Body of pancreas (tissue), 4 donors: ENCODE results near the gene NAGLU. TPM values are rescaled to one million over a fixed set of nuclear protein-coding genes. Genes with fewer than 3 reads are reported as not detected.
"Not testable (repeated sequence)": the region's sequence is repeated elsewhere in the genome, so short reads cannot be mapped to it uniquely, and the experiment has no call there.

Experiments
- ATAC-seq: fragments of 150-250 bp; one replicate; pipeline ENCODE4 v1.9.1; 2016
- DNase-seq, 4 donors: peaks; one replicate each; pipeline ENCODE4 v3.0.0-alpha.2; 2019
- H3K27ac ChIP-seq, 4 donors: fragments of 200-600 bp; sonication (generic); 1 replicate in 3 of 4; 2 replicates in 1 of 4; pipeline versions ENCODE4 v1.5.1 to v1.6.1; 2016 to 2019; ENCODE audit warnings: mild to moderate bottlenecking in 1 of 4, mixed read lengths in 1 of 4, moderate library complexity in 1 of 4
- H3K27me3 ChIP-seq, 2 donors: fragments of 200-600 bp; sonication (generic); one replicate each; pipeline ENCODE4 v1.6.0; 2016; ENCODE audit warnings: mild to moderate bottlenecking in 1 of 2
- H3K36me3 ChIP-seq, 2 donors: fragments of 200-600 bp; sonication (generic); replicated peaks in 1 of 2; 2 replicates each; pipeline ENCODE4 v1.5.1; 2016; ENCODE audit warnings: low read depth in 2 of 2; ENCODE audit not compliant: insufficient read depth in 1 of 2
- H3K4me1 ChIP-seq: fragments of 200-600 bp; sonication (generic); one replicate; pipeline ENCODE4 v1.6.0; 2016
- H3K4me3 ChIP-seq, 2 donors: fragments of 200-600 bp; sonication (generic); 1 replicate in 1 of 2; 2 replicates in 1 of 2; pipeline ENCODE4 v1.5.1; 2016 to 2019
- H3K9me3 ChIP-seq, 3 donors: fragments of 200-600 bp; sonication (generic); 1 replicate in 2 of 3; 2 replicates in 1 of 3; pipeline ENCODE4 v1.5.1; 2016
- POLR2A ChIP-seq, 3 donors: fragments of 450-650 bp; IDR thresholded peaks; one replicate each; pipeline ENCODE4 v1.6.1; 2016; ENCODE audit warnings: antibody characterized with exemption in 3 of 3, mild to moderate bottlenecking in 2 of 3
- WGBS, 2 donors: methylation state at CpG; one replicate each; pipeline ENCODE4 v1.1.5; 2017; 5-methylcytosine and 5-hydroxymethylcytosine counted together
- intact Hi-C: fragments of 100-400 bp; cut with DNase I; formaldehyde crosslinking; loops from one replicate; pipeline ENCODE4 v1.15.1; 2023
- total RNA-seq, 2 donors: library from RNA; depleted of rRNA; stranded (reverse); fragments of >200 nt; gene quantifications; one replicate each; pipeline ENCODE4 v1.1.0, GENCODE V29; 2016
- TF ChIP-seq, protein P1 (sequence below), 7 experiments: fragments of 450-650 bp in 4 of 7; fragments of 200-600 bp in 3 of 7; sonication (generic) in 3 of 7; IDR thresholded peaks; one replicate each; pipeline ENCODE4 v1.5.1; 2016 to 2019; ENCODE audit warnings: antibody characterized with exemption in 7 of 7

Gene NAGLU
- total RNA-seq, 2 donors from 2014 or later, result 46.4 to 110 TPM

- intact Hi-C loops, result no loop called here
- Histone ChIP-seq H3K4me1 (peaks cover 22% of the 10 kb centered on the region), H3K4me3 (no peak overlapping the region), H3K36me3 (peaks cover 0 to 2% of the 10 kb centered on the region in 2 donors), H3K27me3 (no peaks in the 10 kb centered on the region), H3K27ac (no peak overlapping the region), H3K9me3 (no peaks in the 10 kb centered on the region)
- 78 to 82% methylated on average over 11 to 23 of the region's 23 CpGs for WGBS, 2 donors
- TF ChIP-seq, protein P1, sequence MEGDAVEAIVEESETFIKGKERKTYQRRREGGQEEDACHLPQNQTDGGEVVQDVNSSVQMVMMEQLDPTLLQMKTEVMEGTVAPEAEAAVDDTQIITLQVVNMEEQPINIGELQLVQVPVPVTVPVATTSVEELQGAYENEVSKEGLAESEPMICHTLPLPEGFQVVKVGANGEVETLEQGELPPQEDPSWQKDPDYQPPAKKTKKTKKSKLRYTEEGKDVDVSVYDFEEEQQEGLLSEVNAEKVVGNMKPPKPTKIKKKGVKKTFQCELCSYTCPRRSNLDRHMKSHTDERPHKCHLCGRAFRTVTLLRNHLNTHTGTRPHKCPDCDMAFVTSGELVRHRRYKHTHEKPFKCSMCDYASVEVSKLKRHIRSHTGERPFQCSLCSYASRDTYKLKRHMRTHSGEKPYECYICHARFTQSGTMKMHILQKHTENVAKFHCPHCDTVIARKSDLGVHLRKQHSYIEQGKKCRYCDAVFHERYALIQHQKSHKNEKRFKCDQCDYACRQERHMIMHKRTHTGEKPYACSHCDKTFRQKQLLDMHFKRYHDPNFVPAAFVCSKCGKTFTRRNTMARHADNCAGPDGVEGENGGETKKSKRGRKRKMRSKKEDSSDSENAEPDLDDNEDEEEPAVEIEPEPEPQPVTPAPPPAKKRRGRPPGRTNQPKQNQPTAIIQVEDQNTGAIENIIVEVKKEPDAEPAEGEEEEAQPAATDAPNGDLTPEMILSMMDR (IDR thresholded peaks at IDR 0.05), result no peak
- no peak for TF ChIP-seq POLR2A (IDR thresholded peaks at IDR 0.05)
- ATAC-seq (no peak), DNase-seq (no peak)
Observed at GRCh38 chr17:42547001-42547461, 11.0 kb downstream of the NAGLU start.

DNA sequence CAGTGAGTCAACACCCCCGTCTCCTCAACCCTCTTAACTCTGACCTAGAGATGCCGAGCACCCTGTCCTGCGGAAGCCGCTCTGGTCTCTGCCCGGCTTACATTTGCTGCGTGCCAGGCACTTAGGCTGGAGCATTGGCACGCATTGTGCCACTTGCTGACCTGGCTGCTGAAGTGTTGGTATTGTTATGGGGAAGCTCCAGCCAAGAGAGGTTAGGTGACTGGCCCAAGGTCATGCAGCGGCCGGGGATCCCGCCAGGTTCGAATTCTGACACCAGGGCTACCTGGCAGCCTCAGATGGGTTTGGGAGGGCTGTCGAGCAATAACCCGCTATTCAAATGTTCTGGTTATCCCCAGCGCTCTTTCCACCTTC is 11.6 kb downstream of the NAGLU start:
- Histone ChIP-seq H3K27me3 (no peaks in the 10 kb centered on the region), H3K4me3 (no peak overlapping the region), H3K36me3 (no peaks in the 10 kb centered on the region), H3K9me3 (no peaks in the 10 kb centered on the region), H3K27ac (peak overlapping the region in 1 of 4 donors; percentile 21), H3K4me1 (peaks cover 22% of the 10 kb centered on the region)
- intact Hi-C loops, result no loop called here
- DNase-seq (peak in 3 of 4 donors; percentile 27 to 57 (median 38)), ATAC-seq (peak; percentile 24)
- 43% methylated on average over 13 of the region's 14 CpGs; no CpG with 5 or more reads in 1 of the 2 donors for WGBS, 2 donors
- peak in 1 of 3 donors; percentile 16 for TF ChIP-seq POLR2A (IDR thresholded peaks at IDR 0.05)
- TF ChIP-seq, protein P1 (IDR thresholded peaks at IDR 0.05), result no peak

DNA sequence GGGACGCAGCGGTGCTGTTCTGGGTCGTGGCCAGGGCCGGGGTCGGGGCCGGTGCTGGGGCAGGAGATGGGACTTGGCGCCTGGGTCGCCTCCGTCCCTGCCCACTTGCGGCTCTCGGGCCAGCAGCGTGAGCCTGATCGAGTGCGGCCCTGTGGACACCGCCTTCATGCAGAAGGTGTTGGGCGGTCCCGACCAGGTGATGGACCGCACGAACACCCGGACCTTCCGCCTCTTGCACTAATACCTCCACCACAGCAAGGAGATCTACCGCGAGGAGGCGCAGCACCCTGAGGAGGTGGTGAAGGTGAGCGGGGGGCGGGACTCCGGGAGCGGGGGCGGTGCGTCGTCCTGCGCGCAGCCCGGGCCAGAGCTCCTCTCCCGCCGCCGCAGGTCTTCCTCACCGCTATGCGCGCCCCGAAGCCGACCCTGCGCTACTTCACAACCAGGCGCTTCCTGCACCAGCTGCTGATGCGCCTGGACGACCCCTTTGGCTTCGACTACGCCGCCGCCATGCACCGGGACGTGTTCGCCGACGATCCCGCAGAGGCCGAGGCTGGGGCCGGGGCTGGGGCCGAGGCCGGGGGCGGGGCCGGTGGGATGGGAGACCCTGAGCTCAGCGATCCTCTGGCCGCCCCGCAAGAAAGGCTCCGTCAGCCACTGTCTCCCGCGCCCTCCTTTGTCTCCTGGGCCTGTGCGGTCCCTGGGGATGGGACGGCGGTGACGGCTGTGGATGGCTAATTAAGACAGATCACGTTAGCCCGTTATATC is 12.2 kb downstream of the NAGLU start:
- no peaks in the 10 kb centered on the region for H3K36me3 ChIP-seq
- peak; percentile 89 for ATAC-seq
- peak in 2 of 3 donors; percentile 20 to 22 for TF ChIP-seq POLR2A (IDR thresholded peaks at IDR 0.05)
- TF ChIP-seq, protein P1 (IDR thresholded peaks at IDR 0.05), result peak; percentile 51 to 84 (median 72)
- H3K9me3 ChIP-seq, result no peaks in the 10 kb centered on the region
- intact Hi-C loops, result no loop called here
- H3K27ac ChIP-seq, result peak overlapping the region in 1 of 4 donors; percentile 21
- 9 to 32% methylated on average over 8 to 72 of the region's 74 CpGs for WGBS, 2 donors
- H3K27me3 ChIP-seq, result no peaks in the 10 kb centered on the region
- peaks cover 28% of the 10 kb centered on the region for H3K4me1 ChIP-seq
- no peak overlapping the region for H3K4me3 ChIP-seq
- peak; percentile 90 to 94 (median 93) for DNase-seq

GRCh38 chr17:42548993-42549755 is 13.1 kb downstream of the NAGLU start:
- no peak for ATAC-seq
- no peak for DNase-seq
- Histone ChIP-seq H3K4me1 (peaks cover 37% of the 10 kb centered on the region), H3K36me3 (no peaks in the 10 kb centered on the region), H3K27ac (no peak overlapping the region), H3K9me3 (no peaks in the 10 kb centered on the region), H3K27me3 (no peaks in the 10 kb centered on the region), H3K4me3 (no peak overlapping the region)
- WGBS, 2 donors, result 67 to 73% methylated on average over 14 of the region's 14 CpGs
- TF ChIP-seq, protein P1 (IDR thresholded peaks at IDR 0.05), result no peak
- no peak for TF ChIP-seq POLR2A (IDR thresholded peaks at IDR 0.05)
- intact Hi-C loops, result no loop called here

GRCh38 chr17:42552736-42553135 is 16.7 kb downstream of the NAGLU start, which contains the start of gene HSD17B1:
Gene HSD17B1 (plus strand): TSS chr17:42552923. CDS start chr17:42552934, 11 bp downstream.
- Histone ChIP-seq H3K27ac (peak within 1 kb of the TSS in 1 of 4 donors; percentile 94), H3K4me1 (peaks cover 43% of the 10 kb centered on the region)
- H3K36me3 ChIP-seq, intact Hi-C loops, H3K27me3 ChIP-seq, H3K9me3 ChIP-seq, H3K4me3 ChIP-seq, DNase-seq, ATAC-seq: not testable (repeated sequence)
- 89% methylated on average over 15 of the region's 15 CpGs; no CpG with 5 or more reads in 1 of the 2 donors for WGBS, 2 donors
